NCI-H1417 (cell line): ENCODE measurements around the gene PLIN5.
"Not testable (repeated sequence)": the region's sequence is repeated elsewhere in the genome, so short reads cannot be mapped to it uniquely, and the experiment has no call there.

Source experiments
- DNase-seq, 3 experiments: peaks; one replicate each; lab custom pipeline; 2025; lab: John Stamatoyannopoulos, UW

PLIN5 gene

DNA sequence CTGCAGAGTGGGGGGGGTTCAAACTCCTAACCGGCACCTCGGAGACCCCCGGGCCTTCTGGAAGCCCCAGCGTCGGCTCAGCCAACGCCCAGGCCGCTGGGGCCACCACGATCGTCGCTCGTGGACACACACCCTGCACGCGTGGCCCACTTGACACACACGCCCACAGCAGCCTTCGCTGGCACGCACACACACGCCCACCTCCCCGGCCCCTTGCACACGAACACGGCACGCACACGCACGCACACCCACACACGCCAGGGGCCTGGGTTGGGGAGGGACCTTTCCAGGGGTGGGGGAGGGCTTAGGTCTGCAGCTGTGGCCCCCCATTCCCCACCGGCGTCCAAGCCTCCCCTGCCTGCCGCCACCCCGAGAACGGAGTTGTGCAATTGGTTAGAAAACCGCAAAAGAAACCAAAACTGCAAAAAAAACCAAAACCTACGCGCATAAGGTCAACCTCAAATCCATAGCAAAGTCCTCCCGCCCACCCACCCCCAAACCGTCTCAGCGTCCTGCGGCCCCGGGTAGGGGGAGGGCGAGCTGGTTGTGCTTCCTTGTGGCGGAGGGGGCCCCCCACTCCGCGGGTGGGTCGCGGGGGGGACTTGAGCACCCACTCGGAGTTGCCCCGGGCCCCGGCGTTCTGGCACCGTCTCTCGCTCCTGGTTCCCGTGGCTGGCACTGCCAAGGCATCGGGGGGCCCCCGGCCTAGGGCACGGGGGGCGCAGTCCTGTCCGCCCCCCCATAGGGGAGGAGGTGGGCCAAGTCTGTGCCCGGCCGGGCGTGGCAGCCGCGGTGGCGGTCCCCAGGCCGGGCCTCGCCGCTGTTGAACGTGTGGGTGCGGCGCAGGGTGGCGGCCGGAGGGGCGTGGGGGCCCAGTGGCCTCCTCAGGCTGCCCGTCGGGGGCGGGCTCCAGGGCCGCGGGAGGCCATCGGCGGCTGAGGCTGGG is 8.1 kb upstream of the PLIN5 start:
- no peak for DNase-seq

DNA sequence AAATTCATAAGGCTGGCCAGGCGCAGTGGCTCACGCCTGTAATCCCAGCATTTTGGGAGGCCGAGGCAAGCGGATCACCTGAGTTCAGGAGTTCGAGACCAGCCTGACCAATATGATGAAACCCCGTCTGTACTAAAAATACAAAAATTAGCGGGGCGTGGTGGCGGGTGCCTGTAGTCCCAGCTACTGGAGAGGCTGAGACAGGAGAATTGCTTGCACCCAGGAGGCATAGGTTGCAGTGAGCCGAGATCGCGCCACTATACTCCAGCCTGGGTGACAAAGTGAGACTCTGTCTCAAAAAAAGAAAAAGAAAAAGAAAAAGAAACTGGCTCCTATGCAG is 6.8 kb upstream of the PLIN5 start:
- DNase-seq, result not testable (repeated sequence)

DNA sequence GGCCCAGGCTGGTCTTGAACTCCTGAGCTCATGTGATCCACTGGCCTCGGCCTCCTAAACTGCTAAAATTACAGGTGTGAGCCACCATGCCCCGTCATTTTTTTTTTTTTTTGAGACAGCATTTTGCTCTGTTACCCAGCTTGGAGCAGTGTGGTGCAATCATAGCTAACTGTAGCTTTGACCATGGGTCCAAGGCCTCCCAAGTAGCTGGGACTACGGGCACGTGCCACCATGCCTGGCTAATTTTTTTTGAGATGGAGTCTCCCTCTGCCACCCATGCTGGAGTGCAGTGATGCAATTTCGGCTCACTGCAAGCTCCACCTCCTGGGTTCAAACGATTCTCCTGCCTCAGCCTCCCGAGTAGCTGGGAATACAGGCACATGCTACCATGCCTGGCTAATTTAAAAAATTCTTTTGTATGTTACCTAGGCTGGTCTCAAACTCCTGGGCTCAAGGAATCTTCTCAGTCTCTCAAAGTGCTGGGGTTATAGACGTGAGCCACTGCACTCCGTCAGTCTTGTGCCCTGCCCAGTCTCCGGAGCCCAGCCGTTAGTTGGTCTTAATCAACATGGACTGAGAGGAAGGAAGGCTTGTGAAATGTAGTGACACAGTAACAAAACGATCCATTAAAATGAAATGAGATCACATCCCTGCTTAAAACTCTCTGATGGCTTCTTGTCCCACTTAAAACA is 6.2 kb upstream of the PLIN5 start:
- DNase-seq, result no peak

DNA sequence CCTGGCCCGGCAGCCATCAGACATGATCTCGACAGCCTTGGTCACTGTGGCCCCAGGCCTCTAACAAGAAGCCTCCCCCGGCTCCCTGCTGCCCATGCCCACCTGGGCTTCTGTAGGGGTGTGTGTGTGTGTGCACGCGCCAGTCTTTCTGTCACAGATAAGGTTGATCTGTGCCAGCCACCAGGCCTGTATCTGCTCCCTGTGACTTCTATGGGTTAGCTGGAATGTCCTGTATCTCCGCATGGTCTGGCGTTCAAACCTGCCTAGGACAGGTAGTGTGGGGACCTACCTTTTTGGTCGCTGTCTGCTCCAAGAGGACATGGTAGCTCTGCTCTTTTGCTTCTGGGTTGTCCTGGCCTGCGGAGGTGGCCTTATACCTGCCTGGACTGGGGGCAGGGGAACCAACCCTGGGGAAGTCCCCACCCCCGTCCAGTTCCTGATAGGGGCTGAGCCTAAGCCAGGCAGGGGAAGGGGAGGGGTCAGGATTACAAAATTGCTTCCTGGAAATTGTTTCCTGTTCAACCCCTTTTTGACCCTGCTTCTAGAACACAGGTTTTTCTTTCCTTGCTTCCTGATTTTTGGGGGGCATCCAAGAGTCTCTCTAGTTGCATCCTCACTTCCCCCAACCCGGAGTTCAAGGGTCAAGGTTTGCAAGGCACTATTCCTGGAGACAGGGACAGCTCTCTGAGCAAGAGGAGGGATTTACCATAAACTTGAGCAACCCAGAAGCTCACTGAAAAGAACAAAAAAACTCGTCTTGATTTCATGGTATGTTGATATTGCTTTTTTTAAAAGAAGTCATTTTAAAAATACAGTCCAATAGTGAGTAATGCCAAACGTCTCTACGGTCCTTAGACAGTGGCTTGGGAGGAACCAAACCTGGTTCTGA is 4.9 kb upstream of the PLIN5 start, which contains the start of gene LRG1:
TSS of gene LRG1 (minus strand) at position 344 of the 889 bp plus-strand sequence. CDS start at position 321, 23 bp downstream.
- no peak for DNase-seq

DNA sequence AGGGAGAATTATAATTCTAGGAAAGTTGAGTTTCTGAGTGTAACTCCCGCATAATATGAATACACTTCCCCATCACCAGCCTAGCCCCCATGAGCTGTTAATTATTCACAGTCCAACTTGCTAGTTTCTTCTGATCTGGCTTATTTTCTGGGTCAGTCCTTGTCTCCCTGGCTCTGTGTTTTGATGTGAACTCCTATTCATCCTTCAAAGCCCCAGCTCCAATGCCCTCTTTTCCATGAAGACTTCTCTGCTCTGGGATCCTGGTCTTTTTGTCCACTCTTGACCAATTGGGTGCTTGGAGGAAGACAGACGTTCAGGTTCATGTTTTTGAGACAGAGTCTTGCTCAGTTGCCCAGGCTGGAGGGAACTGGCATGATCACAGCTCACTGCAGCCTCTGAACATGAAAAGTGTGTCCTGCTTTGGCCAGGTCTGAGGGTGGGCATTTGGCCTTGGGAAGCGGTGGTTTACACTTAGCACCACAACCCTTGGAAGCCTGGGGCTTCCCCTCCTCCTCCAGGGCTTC is 4.2 kb upstream of the PLIN5 start:
- no peak for DNase-seq

DNA sequence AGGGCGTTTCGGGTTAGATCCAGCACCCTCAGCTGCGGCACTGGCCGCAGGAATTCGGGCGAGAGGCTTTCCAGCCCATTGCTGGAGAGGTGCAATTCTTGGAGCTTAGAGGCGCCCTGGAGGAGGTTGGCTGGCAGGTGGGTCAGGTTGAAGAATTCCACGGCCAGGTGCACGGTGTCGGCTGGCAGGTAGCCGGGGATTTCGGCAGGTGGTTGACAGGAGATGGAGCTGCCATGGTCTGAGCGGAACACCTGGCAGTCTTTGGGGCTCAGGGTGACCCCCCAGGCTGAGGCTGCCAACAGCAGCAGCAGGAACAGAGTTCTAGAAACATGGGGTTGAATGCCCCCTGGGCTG is 3.6 kb upstream of the PLIN5 start:
- DNase-seq, result peak in 2 of 3 experiments; percentile 29 to 57

DNA sequence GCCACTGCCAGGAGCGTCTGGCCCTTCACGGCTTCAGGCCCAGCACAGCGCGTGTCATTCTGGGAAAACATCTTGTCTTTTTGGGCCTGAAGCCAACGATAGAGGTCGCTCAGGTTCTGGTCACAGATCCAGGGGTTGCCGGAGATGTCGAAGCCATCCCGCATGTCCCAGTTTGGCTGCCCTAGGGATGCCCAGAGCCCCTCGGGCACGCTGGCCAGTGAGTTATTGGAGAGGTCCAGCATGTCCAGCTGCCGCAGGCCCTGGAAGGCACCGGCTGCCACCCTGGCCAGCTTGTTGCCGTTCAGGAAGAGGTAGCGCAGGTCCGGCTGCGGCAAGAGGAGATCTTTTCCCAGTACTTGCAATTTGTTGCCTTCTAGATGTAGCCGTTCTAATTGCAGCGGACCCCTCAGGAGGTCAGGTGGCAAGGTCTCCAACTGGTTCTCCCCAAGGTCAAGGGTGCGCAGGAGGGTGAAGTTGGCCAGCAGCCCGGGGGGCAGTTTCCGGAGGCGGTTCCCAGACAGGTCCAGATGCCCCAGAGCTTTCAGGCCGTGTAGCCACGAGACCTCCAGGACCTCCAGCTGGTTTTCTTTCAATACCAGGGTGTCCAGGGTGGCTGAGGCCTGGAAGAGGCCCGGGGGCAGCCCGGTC is 3.1 kb upstream of the PLIN5 start:
- DNase-seq, result no peak

DNA sequence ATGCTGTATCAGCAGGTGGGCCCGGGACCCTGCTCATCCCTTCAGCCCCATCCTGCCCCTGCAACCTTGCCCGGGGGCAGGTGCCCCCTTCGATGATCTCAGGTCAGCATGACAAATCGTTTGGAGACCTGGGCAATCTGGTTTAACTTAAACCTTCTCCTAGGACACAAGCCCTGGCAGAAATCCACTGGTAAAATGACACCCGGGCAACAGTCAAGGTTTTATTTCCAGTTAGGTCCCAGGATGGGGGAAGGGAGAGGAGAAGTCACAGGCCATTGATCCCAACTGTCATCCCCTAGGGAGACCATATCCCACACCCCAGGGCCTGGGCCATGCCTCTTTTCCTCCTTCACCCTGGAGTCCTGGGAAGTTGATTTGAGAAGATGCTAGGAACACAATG is 1.8 kb upstream of the PLIN5 start:
- DNase-seq, result no peak

DNA sequence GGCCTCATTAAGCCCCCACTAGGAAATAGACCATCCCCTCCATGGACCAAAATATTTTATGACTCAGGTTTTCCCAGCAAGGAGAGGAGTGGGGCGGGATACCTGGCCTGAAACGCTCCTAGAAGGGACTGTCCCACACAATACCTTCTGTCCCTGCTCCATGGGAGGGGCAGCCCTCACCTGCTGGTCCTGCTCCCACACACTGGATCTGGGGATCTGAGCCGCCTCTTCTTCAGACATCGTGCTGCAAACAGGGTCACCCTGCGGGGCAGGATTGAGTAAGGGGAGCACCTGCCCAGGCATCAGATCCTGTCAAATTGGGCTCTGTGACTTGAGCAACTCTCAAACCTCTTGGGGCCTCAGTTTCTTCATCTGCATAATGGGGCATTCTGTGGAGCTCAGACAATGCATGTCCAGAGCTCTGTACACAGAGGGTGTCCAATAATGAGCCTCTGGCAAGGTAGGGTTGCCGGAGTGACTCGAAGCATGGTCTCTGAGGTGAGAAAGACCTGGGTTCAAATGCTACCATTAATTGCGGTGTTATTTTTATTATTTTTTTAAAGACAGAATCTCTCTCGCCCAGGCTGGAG is 1.1 kb downstream of the PLIN5 start:
- no peak for DNase-seq

DNA sequence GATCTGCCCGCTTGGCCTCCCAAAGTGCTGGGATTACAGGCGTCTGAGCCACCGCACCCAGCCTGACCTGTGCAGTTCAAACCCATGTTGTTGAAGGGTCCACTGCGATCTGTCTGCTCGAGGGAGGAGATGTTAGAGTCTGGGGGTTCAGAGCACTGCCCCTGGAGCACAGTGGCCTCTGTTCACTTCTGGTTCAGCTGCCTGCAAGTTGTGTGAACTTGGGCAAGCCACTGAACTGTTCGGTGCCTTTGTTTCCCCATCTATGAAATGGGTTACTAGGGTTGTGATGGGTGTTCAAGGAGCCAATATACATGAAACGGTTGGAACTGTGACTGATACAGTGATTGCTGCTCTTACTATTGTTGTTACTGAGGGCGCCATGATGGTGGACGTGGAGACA is 1.7 kb downstream of the PLIN5 start:
- no peak for DNase-seq

DNA sequence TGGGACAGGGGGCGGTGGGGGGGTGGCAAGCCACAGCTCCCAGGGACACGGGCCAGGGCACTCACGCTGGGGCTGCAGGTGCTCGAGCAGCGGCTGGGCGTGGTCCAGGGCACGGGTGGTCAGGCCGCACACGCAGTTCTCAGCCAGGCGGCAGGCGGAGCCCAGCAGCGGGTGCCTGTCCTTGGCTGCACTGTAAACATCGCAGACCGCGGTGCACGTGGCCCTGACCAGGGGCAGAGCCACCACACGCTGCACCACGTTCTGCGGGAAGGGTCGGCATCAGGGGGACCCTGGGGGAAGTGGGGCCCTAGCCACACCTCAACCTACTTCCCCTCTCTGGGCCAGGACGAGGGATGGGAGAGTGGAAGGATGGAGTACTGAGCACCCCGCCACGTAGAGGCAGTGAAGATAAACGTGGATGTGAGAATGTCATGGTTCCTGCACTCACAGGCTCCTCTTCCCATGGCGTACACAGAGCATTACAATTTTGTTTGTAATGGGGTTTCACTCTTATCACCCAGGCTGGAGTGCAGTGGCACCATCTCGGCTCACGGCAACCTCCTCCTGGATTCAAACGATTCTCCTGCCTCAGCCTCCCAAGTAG is 3.4 kb downstream of the PLIN5 start:
- DNase-seq, result peak; percentile 12 to 58 (median 37)

DNA sequence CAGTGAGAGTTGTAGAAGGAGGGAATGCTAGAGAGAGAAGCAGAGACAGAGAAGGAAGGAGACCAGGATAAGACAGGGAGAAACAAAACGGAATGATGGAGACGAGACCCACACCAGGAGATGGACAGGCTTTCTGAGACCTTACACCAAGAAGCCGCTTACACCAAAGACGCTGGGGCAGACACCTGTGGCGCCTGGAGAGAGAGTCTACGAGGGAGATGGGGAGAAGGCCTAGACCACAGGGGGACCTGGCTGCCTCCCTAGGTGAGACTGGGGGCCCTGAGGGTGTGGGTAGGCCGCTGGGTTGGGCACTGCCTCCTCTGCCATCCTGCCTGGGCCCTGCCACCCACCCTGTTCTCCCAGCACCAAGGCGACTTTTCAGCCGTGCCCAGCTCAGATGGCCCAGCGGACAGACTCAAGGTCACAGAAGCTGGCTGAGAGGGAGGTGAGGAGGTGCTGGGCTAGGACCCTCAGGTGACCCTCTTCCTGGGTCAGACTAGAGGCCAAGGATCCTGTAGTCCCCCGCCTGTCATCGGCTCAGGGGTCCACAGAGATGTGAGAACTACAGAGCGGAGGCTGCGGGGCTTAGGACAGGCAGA is 5.0 kb downstream of the PLIN5 start:
- DNase-seq, result no peak

DNA sequence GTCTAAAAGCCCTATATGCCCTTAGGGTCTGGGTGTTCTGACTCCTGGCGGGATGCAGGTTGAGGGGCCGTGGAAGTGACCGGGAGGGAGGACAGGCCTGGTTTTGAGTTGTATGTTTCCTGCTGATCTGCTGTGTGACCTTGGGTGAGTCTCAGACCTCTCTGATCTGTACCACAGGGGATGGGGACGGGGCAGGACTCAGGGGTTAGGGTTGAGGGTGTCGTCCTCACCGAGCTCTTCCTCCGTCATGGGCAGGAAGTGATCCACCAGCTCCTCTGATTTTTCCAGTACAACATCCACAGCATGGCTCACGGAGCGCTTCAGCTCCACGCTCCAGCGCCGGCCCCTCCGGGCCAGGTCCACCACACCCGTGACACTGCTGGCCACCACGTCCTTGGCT is 6.2 kb downstream of the PLIN5 start:
- DNase-seq, result no peak

DNA sequence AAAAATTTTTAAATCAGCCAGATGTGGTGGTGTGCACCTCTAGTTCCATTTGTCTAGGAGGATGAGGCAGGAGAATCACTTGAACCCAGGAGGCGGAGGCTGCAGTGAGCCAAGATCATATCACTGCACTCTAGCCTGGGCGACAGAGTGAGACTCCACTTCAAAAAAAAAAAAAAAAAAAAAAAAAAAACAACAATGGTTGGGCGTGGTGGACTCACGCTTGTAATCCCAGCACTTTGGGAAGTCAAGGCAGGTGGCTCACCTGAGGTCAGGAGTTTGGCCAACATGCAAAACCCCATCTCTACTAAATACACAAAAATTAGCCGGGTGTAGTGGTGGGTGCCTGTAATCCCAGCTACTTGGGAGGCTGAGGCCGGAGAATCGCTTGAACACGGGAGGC is 7.6 kb downstream of the PLIN5 start:
- DNase-seq, result not testable (repeated sequence)

DNA sequence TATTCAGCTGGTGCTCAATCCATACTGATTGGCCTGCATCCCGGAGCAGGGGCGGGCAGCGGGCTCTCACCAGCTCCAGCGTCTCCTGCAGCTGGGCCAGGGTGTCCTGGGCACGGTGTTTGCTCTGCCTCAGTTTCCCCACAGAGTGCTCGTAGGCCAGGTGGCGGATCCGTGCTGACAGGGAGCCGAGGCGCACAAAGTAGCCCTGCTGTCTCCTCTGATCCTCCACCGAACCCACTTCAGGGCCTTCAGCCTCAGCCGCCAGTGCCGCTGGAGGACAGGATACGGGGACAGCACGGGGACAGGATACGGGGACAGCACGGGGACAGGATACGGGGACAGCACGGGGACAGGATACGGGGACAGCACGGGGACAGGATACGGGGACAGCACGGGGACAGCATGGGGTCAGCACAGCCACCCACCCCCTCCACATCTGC is 9.4 kb downstream of the PLIN5 start:
- no peak for DNase-seq

DNA sequence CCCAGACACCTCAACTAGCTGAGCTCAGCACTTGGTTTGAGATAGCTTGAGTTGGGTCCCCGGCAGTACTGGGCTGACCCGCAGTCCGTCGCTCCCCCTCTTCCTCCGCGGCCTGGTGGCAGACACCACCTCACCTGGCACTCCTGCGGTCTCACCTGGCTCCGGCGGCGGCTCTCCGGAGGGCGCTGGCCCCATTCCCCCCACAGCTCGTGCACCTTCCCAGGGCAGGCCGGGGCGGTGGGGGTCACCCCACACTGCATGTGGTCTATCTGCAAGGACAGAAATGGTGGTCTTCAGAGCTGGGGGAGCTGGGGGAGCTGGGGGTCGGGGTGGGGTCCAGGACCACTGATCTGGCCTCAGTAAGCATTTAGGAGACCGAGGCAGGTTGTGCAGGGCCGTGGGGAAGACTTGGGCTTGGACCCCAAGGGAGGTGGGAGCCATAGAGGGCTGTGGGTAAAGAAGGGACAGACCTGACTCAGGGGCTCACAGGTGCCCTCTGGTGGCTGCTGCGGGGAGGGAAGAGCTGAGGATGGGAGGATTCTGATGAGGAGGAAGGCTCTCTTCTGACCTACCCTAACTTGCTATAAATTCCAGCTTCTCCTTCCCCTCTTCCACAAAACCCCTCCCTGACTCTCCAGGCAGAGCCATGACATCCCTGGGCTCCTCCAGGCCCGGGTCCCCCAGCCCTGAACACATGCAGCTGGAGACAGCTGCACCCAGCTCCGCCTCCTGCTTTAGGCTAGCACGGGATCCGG is 10.0 kb downstream of the PLIN5 start:
- peak in 2 of 3 experiments; percentile 22 to 48 for DNase-seq

DNA sequence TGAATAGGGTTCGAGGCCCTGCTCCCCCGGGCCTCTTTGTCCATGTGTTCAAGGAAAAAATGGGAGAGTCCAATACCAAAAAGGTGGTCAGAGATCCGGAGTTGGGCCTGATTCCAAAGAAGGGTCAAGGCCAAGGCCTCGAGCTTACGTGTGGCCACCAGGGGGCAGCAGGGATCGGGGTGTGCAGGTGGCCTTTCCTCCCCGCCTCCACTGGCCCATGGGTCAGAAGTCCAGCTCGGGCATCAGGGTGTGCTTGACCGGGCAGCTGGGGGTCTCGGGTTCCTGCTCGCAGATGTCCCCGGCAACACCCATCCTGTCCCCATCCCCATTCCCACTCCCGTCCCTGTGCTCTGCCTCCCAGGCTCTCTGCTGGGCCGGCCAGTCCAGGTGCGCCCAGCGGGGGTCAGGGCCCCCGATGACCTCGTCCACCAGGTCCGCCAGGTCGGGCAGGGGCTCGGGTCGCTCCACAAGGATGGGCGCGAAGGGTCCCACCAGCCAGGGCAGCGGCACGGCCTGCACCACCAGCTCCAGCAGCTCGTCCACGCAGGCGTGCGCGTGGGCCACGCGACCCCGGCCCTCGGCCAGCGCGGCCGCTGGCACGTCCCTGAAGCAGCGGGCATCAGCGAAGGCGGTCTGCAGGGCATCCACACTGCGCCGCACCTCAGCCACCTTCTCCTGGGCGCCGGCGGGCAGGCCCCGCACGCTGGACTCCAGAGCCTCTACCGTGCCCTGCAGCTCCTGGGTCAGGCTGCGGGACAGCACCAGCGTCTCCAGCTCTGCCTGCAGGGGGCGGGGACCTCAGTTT is 11.5 kb downstream of the PLIN5 start:
- DNase-seq, result peak in 2 of 3 experiments; percentile 7 to 38

DNA sequence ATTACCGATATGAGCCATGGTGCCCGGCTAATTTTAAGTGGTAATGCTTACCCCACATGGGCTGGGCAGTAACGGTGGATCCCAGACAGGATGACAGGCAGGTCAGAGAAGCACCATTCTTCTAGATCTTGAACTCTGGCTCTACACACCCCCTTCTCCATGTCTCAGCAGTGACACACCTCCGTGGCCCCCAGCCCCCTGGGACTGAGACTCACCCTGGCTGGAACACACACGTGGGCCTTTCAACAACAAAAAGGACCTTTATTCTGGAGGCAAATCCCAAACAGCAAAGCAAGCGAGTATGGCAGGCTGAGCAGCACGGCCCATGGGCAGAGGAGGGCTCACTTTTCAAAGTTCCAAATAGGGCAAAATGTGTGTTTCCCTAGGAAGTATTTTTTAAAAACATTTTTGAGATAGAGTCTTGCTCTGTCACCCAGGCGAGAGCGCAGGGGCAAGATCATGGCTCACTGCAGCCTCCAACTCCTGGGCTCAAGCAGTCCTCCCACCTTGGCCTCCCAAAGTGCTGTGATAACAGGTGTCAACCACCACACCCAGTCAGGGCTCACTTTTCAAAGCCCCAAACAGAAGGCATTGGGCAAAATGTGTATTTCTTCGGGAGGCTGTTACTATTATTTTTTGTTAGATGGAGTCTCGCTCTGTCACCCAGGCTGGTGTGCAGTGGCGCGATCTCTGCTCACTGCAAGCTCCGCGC is 12.6 kb downstream of the PLIN5 start:
- DNase-seq, result no peak
